ENCODE results near the gene KRT73.

GRCh38 chr12:52637299-52637698, 18.9 kb upstream of the KRT73 start:
- TF ChIP-seq POLR2A (IDR thresholded peaks at IDR 0.05) (no peak), CTCF (IDR thresholded peaks at IDR 0.05) (no peak)
